Mesenchymal stem cell (in vitro differentiated cells and primary cell): ENCODE measurements around the gene ZRANB3.
A peak's percentile ranks its signal among the peaks of the same experiment; 100 is the strongest.

Experiments used
- DNase-seq: peaks from one replicate; pipeline ENCODE4 v3.0.0-alpha.2; 2013
- H2AFZ ChIP-seq: one replicate; pipeline ENCODE4 v1.6.1; 2013; ENCODE audit warnings: low read depth, mild to moderate bottlenecking, control low read depth, inconsistent platforms, low read length, moderate library complexity
- H2AK5ac ChIP-seq: 2 replicates; pipeline ENCODE4 v1.6.1; 2013; ENCODE audit warnings: low read length, moderate library complexity, mild to moderate bottlenecking, inconsistent platforms; ENCODE audit not compliant: severe bottlenecking
- H2BK120ac ChIP-seq: one replicate; pipeline ENCODE4 v1.6.1; 2013; ENCODE audit warnings: low read depth, mild to moderate bottlenecking, inconsistent platforms, low read length, moderate library complexity
- H2BK12ac ChIP-seq, 2 experiments: one replicate each; pipeline ENCODE4 v1.6.1; 2013; ENCODE audit warnings: inconsistent platforms in 2 of 2, low read length in 2 of 2, mild to moderate bottlenecking in 2 of 2, moderate library complexity in 2 of 2, control low read depth in 1 of 2
- H2BK15ac ChIP-seq: one replicate; pipeline ENCODE4 v1.6.1; 2013; ENCODE audit warnings: mild to moderate bottlenecking, low read depth, inconsistent platforms; ENCODE audit not compliant: poor library complexity, severe bottlenecking
- H2BK5ac ChIP-seq: 2 replicates; pipeline ENCODE4 v1.6.1; 2013; ENCODE audit warnings: low read depth, mild to moderate bottlenecking, low read length, control low read depth, inconsistent platforms; ENCODE audit not compliant: poor library complexity, severe bottlenecking
- H3K14ac ChIP-seq, 2 experiments: one replicate each; pipeline ENCODE4 v1.6.1; 2013; ENCODE audit warnings: inconsistent platforms in 2 of 2, low read length in 2 of 2, control low read depth in 1 of 2, mild to moderate bottlenecking in 1 of 2, moderate library complexity in 1 of 2
- H3K18ac ChIP-seq, 2 experiments: one replicate each; pipeline ENCODE4 v1.6.1; 2013; ENCODE audit warnings: inconsistent platforms in 2 of 2, low read length in 2 of 2, control low read depth in 1 of 2, low read depth in 1 of 2, mild to moderate bottlenecking in 1 of 2
- H3K23ac ChIP-seq, 2 experiments: one replicate each; pipeline ENCODE4 v1.6.1; 2013; ENCODE audit warnings: inconsistent platforms in 2 of 2, low read length in 2 of 2, mild to moderate bottlenecking in 2 of 2, moderate library complexity in 2 of 2, control low read depth in 1 of 2
- H3K27ac ChIP-seq: 2 replicates; pipeline ENCODE4 v1.5.1; 2013; ENCODE audit warnings: mild to moderate bottlenecking, moderate library complexity, low read length, control low read depth, inconsistent platforms; ENCODE audit not compliant: poor library complexity, severe bottlenecking
- H3K27me3 ChIP-seq, 2 experiments: 2 replicates each; pipeline versions ENCODE4 v1.6.1 to v1.7.0; 2013; ENCODE audit warnings: low read length in 2 of 2, mild to moderate bottlenecking in 2 of 2, moderate library complexity in 2 of 2, control low read depth in 1 of 2, inconsistent platforms in 1 of 2; ENCODE audit not compliant: control insufficient read depth in 1 of 2, insufficient read depth in 1 of 2
- H3K36me3 ChIP-seq, 2 experiments: 2 replicates each; pipeline versions ENCODE4 v1.6.1 to v1.7.0; 2013; ENCODE audit warnings: low read length in 2 of 2, control low read depth in 1 of 2, inconsistent platforms in 1 of 2, low read depth in 1 of 2, mild to moderate bottlenecking in 1 of 2; ENCODE audit not compliant: insufficient read depth in 2 of 2, control insufficient read depth in 1 of 2
- H3K4ac ChIP-seq, 2 experiments: one replicate each; pipeline ENCODE4 v1.6.1; 2013; ENCODE audit warnings: inconsistent platforms in 2 of 2, low read length in 2 of 2, mild to moderate bottlenecking in 2 of 2, moderate library complexity in 2 of 2, control low read depth in 1 of 2, low read depth in 1 of 2
- H3K4me1 ChIP-seq: 2 replicates; pipeline ENCODE4 v1.6.1; 2013; ENCODE audit warnings: low read depth, low read length, control low read depth; ENCODE audit not compliant: control insufficient read depth, insufficient read depth
- H3K4me2 ChIP-seq: 2 replicates; pipeline ENCODE4 v1.6.1; 2013; ENCODE audit warnings: low read length, mild to moderate bottlenecking, inconsistent platforms; ENCODE audit not compliant: poor library complexity, severe bottlenecking
- H3K4me3 ChIP-seq, 2 experiments: 2 replicates each; pipeline versions ENCODE4 v1.5.1 to v1.7.0; 2013; ENCODE audit warnings: low read length in 2 of 2, mild to moderate bottlenecking in 2 of 2, control low read depth in 1 of 2, low read depth in 1 of 2; ENCODE audit not compliant: insufficient read depth in 1 of 2
- H3K79me1 ChIP-seq: replicated peaks from 2 replicates; pipeline ENCODE4 v1.6.1; 2013; ENCODE audit warnings: mild to moderate bottlenecking, control low read depth, low read length, inconsistent platforms; ENCODE audit not compliant: poor library complexity, severe bottlenecking
- H3K9ac ChIP-seq: 2 replicates; pipeline ENCODE4 v1.7.0; 2013; ENCODE audit warnings: mild to moderate bottlenecking, low read length, moderate library complexity
- H3K9me3 ChIP-seq: 2 replicates; pipeline ENCODE4 v1.7.0; 2013; ENCODE audit warnings: mild to moderate bottlenecking, low read length; ENCODE audit not compliant: control insufficient read depth
- H4K8ac ChIP-seq: one replicate; pipeline ENCODE4 v1.6.1; 2013; ENCODE audit warnings: inconsistent platforms, mild to moderate bottlenecking, low read length, moderate library complexity
- H4K91ac ChIP-seq: one replicate; pipeline ENCODE4 v1.6.1; 2013; ENCODE audit warnings: mild to moderate bottlenecking, low read length, inconsistent platforms
- WGBS: methylation state at CpG from one replicate; pipeline ENCODE4 v1.1.7; 2013; ENCODE audit warnings: mixed read lengths; 5-methylcytosine and 5-hydroxymethylcytosine counted together

ZRANB3 gene

GRCh38 chr2:135238651-135239050 is 292.4 kb downstream of the ZRANB3 start:
- Histone ChIP-seq H3K4me1 (no peaks in the 10 kb centered on the region), H2BK120ac (no peak overlapping the region), H3K79me1 (no peaks in the 10 kb centered on the region), H2AFZ (no peak overlapping the region), H3K4me2 (no peak overlapping the region), H2AK5ac (no peak overlapping the region), H2BK12ac (no peak overlapping the region), H3K9me3 (no peaks in the 10 kb centered on the region), H4K91ac (no peak overlapping the region), H3K23ac (no peak overlapping the region), H3K36me3 (no peaks in the 10 kb centered on the region), H2BK15ac (no peak overlapping the region), H3K4ac (no peak overlapping the region), H4K8ac (no peak overlapping the region), H3K27me3 (no peaks in the 10 kb centered on the region), H3K14ac (no peak overlapping the region), H3K9ac (no peak overlapping the region), H3K18ac (no peak overlapping the region), H3K4me3 (no peak overlapping the region), H3K27ac (no peak overlapping the region), H2BK5ac (no peak overlapping the region)
- DNase-seq, result no peak
- WGBS, result 99% methylated on average over 2 of the region's 2 CpGs

- Histone ChIP-seq H3K79me1 (no peaks in the 10 kb centered on the region), H3K9me3 (no peaks in the 10 kb centered on the region), H3K27me3 (no peaks in the 10 kb centered on the region), H2BK15ac (no peak overlapping the region), H3K27ac (no peak overlapping the region), H3K9ac (no peak overlapping the region), H4K8ac (no peak overlapping the region), H3K4me3 (no peak overlapping the region), H2BK5ac (no peak overlapping the region), H4K91ac (no peak overlapping the region), H3K23ac (no peak overlapping the region), H3K18ac (no peak overlapping the region), H2BK120ac (no peak overlapping the region), H3K4me1 (no peaks in the 10 kb centered on the region), H3K36me3 (no peaks in the 10 kb centered on the region), H2AFZ (no peak overlapping the region), H2AK5ac (no peak overlapping the region), H2BK12ac (no peak overlapping the region), H3K4me2 (no peak overlapping the region), H3K4ac (no peak overlapping the region), H3K14ac (no peak overlapping the region)
- DNase-seq, result no peak
- WGBS, result 73% methylated on average over 1 of the region's 1 CpG
These were observed 300.9 kb downstream of the ZRANB3 start for GRCh38 chr2:135230150-135230549.

- H3K18ac ChIP-seq, result no peak overlapping the region
- no peak overlapping the region for H2BK12ac ChIP-seq
- no peak overlapping the region for H3K4me2 ChIP-seq
- DNase-seq, result peak; percentile 44
- H3K14ac ChIP-seq, result no peak overlapping the region
- H2AFZ ChIP-seq, result no peak overlapping the region
- no peak overlapping the region for H2BK15ac ChIP-seq
- 100% methylated on average over 1 of the region's 1 CpG for WGBS
- H3K23ac ChIP-seq, result no peak overlapping the region
- H4K91ac ChIP-seq, result no peak overlapping the region
- H2AK5ac ChIP-seq, result no peak overlapping the region
- no peak overlapping the region for H2BK120ac ChIP-seq
- no peak overlapping the region for H4K8ac ChIP-seq
- H3K27me3 ChIP-seq, result no peaks in the 10 kb centered on the region
- no peak overlapping the region for H3K27ac ChIP-seq
- no peak overlapping the region for H2BK5ac ChIP-seq
- no peak overlapping the region for H3K4ac ChIP-seq
- no peaks in the 10 kb centered on the region for H3K4me1 ChIP-seq
- no peak overlapping the region for H3K4me3 ChIP-seq
- H3K36me3 ChIP-seq, result no peaks in the 10 kb centered on the region
- H3K79me1 ChIP-seq, result no peaks in the 10 kb centered on the region
- no peaks in the 10 kb centered on the region for H3K9me3 ChIP-seq
- no peak overlapping the region for H3K9ac ChIP-seq
These were observed 303.6 kb downstream of the ZRANB3 start for GRCh38 chr2:135227386-135227785.

- no peak overlapping the region for H4K8ac ChIP-seq
- H3K14ac ChIP-seq, result no peak overlapping the region
- no peak overlapping the region for H3K9ac ChIP-seq
- H3K79me1 ChIP-seq, result no peaks in the 10 kb centered on the region
- no peak overlapping the region for H3K4me3 ChIP-seq
- H3K27ac ChIP-seq, result no peak overlapping the region
- H3K27me3 ChIP-seq, result no peaks in the 10 kb centered on the region
- no peak overlapping the region for H2AK5ac ChIP-seq
- 89% methylated on average over 1 of the region's 1 CpG for WGBS
- DNase-seq, result peak; percentile 63
- H2BK12ac ChIP-seq, result no peak overlapping the region
- H3K18ac ChIP-seq, result no peak overlapping the region
- H3K4ac ChIP-seq, result no peak overlapping the region
- H2BK120ac ChIP-seq, result no peak overlapping the region
- no peak overlapping the region for H3K4me2 ChIP-seq
- H3K9me3 ChIP-seq, result no peaks in the 10 kb centered on the region
- H4K91ac ChIP-seq, result no peak overlapping the region
- no peaks in the 10 kb centered on the region for H3K36me3 ChIP-seq
- H3K23ac ChIP-seq, result no peak overlapping the region
- no peak overlapping the region for H2BK15ac ChIP-seq
- H3K4me1 ChIP-seq, result no peaks in the 10 kb centered on the region
- H2AFZ ChIP-seq, result no peak overlapping the region
- no peak overlapping the region for H2BK5ac ChIP-seq
These were observed 304.1 kb downstream of the ZRANB3 start for GRCh38 chr2:135226961-135227360.
